HG03354 (cell line): ENCODE results near the gene CCDC175.

Experiments
- ATAC-seq: cut with Tn5 transposase; IDR thresholded peaks from one replicate; pipeline ENCODE4 v1.9.1; 2021; ENCODE audit warnings: mild to moderate bottlenecking; ENCODE audit not compliant: unreplicated experiment, poor library complexity, severe bottlenecking

Gene CCDC175

DNA sequence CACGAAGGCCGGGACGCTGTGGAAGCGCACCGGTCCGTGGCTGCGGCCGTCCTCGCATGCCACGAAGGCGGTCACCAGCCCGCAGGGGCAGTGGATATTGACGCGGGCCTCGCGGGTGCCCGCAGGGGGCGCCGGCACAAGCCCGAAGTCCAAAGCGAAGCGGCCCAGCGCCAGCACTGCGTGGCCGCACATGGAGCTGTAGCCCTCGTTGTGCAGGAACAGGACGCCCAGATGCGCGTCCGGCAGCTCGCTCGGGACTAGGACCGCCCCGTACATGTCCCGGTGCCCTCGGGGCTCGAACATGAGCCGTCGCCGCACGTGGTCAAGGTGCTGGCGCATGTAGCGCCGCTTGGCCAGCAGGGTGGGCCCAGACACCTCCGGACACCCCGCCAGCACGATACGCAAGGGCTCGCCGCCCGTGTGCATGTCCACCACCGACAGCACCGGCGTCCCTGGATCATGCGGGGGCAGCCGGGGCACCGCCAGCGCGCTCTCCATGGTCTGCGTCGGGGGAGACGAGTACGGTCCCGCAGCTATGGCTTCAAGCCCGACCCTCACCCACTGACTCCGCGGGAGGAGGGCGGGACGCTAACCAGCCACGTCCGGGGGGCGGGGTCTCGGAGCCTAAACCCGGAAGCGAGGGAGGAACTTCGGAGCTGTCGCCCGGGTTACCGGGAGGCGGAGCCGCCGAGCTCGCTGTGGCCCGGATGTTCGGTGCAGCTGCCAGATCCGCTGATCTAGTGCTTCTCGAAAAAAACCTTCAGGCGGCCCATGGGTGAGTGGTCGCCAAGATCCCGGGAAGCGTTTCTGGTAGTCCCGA, 92.6 kb downstream of the CCDC175 start, which contains the start of the genes JKAMP and L3HYPDH:
Gene JKAMP (plus strand): TSS at position 699 of the 820 bp plus-strand sequence. CDS start 73 bp downstream, at position 772.
Gene L3HYPDH (minus strand): TSS at position 590 of the 820 bp plus-strand sequence. CDS start 92 bp downstream, at position 498.
- peak; percentile 89 for ATAC-seq

DNA sequence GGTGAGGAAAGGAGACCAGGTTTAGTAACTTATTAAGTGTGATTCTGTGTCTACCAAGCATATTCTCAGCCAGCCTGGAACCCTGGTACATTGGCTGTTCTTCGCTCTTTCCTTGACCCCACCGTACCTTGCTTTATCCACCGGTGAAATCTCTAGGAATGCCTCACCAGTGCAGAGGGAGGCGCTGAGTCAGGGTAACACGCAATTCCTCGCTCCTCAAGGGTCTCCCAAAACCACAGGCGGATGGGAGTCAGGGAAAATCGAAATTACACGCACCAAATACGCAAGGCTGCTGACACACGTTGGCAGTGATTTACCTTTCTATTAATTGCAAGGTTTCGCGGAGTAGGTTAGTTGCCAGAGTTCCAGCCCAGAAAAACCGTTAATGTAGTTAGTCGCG, 93.2 kb downstream of the CCDC175 start:
- no peak for ATAC-seq

DNA sequence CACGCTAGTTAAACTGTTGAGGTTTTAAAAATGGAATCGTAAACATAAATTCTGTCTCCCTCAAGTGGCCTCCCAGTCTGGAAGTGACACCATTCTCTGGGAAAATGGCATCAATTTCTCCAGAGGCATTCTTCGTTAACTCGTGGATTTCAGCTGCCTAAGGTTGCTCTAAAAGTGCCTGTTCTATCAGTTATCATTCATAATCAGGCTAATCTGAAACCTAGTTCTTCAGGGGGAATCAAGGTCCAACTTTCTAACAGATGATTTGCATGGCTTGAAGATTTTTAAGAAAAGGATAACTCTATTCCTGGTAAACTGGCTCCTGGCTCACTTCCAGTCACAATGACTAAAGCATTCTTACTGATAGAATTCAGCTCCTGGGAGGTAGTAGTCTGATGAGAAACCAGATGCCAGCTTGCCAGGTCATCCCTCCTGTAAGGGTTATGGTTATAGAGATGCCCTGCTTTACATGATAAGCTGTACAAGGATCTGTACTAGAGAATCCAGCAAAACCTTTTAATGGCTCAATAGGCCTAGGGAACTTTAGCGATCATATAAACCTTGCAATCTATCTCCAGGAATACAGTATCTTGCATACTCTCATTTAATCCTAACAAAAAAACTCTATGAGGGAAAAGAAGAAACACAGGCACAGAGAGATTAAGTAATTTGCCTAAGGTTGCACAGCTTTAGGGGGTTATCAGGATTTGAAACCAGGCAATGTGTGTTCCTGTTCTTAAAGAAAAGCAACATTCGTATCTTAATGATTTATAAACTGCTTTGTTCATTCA, 93.9 kb downstream of the CCDC175 start:
- no peak for ATAC-seq

DNA sequence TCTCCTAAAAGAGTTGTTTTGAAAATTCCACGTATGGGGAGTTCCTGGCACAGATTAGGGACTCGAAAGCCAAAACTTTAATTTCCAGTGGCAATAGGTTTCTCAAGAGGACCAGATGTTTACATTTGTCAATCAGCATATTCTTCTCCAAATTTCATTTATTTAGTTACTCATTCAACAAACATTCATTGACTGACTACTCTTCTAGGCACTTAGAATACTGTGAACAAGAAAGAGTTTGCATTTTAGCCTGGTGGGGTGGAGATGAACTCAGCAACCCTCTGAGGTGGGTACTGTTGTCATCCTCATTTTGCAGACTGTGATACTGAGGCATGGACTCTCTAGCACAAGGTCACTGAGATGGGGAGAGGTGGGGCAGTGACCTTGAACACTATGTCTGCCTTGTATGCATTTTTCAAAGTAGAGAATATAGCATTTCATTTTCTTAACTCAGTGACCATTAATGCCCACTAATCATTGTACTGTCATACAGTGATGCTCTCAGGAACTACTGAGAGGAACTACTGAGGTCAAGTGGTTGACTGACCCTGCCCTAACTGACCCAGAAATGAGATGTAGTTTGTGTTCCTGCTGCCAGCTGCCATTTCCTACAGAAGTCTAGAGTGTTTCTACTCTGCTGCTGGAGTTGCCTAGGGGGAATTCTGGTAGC, 94.6 kb downstream of the CCDC175 start:
- no peak for ATAC-seq

DNA sequence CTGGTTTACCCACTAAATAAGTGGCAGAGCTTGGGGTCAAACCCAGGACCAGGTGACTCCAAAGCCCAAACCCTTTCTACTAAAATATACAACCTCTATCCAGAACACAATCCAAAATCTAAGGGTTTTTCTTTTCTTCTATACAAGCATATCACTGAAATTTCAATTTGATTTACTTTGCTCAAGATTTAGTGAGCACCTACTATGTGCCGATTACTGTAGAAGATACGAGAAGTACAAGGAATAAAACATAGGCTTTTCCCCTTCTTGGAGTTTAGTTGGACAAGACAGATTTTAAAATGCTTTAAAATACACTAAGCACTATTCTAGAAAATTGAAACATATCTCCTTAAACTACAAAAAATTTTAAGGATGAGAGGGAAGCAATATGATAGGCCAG, 95.2 kb downstream of the CCDC175 start:
- no peak for ATAC-seq

DNA sequence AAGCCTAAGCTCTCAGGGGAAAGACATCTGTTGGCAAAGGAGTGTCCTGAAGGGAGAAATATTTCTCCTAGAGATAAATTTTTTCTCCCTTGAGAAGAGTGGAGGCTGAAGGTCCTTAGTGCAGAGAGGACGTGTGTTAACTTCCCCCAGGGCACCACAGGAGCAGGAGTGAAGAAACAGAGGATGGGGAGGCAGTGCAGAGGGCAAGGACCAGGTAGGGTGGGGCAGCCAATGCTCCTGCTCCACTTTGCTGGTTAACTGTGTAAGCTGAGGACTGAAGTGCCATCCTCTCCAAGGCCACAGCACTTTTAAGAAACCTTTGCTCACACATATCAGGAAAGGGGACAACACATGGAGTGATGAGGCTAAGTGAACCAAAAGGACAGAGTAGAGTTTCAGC, 96.4 kb downstream of the CCDC175 start:
- no peak for ATAC-seq

DNA sequence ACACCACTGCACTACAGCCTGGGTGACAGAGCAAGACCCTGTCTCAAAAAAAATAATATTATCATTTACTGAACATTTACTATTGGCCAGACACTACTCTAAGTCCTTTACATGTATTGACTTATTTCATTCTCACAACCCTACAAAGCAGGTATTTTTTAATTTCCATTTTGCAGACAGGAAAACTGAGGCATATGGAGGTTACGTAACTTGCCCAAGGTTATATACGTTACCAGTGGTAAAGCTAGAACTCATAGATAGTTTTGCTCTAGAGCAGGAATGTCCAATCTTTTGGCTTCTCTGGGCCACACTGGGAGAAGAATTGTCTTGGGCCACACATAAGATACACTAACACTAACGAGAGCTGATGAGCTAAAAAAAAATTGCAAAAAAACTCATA, 98.1 kb downstream of the CCDC175 start:
- no peak for ATAC-seq

DNA sequence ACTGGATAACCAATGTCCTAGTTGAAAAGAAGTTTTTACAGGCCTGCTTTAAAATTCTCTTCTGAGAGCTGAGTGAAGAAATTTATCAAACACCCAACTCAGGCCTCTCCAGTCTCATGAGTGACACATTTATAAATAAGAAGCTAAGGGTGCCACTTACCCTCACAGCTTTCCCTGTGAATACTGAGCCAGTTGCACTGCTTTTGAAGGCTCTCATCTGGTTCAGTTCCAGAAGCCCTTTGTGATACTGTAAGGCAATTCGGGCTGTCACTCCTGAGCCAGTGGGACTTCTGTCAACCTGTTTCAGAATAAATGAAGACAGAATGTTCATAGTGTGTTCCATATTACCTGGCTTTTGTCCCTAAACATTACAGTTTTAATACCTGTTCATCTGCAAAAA, 100.9 kb downstream of the CCDC175 start:
- no peak for ATAC-seq

DNA sequence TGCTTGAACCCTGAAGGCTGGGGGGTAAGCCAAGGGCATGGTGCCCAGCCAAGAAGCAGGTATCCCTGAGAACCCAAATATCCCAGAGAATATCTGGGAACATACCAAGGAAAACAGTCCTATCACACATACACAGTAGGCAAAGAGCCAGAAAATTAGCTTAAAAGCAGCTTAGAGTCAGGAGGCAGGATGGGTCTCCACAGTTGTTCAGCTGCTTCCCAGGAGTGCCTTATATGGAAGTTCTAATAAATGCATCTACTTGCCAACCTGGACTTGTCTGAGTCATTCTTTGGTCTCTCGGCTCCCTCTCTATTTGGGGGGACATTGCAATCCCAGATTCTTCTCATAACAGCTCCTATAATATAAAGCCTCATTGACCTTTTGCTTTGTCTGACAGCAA, 102.4 kb downstream of the CCDC175 start:
- no peak for ATAC-seq

DNA sequence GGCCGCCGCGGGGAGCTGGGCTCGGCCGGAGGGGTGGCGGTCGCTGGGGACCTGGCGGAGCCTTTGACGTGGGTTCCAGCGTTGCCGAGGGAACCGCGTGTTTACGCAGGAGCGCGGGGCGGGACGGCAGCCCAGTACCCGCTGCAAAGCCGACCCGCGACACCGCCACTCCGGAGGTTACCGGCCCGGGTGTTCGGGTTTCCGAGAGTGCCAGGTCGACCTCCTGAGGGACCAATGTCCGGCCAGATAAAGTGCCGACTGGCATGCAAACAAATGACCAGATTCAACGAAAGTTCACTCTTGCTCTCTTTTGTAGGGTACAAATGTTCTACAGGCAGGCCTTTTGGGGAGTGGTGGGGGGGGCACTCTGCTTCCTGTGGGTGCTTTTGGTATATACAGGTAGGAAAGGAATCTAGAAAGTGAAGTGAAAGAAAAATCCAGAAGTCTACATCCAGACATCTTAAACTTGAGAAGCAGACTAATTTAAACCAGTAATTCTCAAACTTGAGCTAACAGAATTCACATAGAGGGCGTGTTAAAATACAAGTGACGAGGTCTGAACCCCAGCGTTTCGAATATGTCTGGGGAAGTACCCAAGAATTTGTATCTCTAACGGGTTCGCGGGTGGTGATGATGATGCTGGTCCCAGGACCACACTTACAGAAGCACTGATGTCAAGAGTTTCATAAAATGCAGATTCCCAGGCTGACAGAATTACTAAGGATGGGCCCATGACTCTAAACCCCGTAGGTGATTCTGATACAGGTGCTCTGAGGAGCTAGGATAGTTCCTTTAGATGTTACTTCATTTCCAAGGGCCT, 111.1 kb downstream of the CCDC175 start, which contains the start of gene GPR135:
Gene GPR135 (minus strand): TSS at position 65 of the 820 bp plus-strand sequence. CDS start 154 bp downstream, outside the sequence.
- ATAC-seq, result peak; percentile 48

DNA sequence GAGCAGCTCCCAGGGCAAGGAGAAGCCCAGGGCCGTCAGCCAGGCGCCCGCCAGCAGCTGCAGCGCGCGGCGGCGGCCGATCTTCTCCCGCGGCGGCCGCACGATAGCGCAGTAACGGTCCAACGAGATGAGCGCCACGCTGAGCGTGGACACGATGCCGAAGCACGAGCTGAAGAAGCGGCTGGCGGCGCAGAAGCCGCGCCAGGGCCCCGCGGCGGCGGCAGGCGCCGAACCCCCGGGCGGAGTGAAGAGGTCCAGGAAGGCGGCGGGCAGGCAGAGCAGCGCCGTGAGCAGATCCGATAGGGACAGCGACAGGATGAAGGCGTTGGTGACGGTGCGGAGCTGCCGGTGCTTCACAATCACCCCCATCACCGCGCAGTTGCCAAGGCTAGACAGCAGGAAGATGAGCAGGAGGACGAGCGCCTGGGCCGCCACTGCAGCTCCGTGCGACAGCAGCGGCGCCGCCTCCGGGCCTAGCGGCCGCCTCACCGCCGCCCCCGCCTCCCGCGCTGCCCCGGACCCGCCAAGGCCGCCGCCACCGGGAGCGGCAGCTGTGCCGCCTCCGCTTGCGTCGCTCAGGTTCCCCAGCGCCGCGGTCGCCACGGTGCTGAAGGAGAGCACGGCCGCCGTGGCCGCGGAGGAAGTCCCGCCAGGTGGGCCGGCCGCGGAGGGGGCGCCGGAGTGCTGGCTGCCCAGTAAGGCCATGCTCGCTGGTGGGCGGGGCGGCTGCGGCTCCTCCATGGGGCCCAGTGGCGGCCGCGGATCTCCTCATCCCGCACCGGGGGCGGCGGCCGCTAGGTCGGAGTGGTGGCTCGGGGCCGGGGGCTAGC, 111.9 kb downstream of the CCDC175 start:
- peak; percentile 72 for ATAC-seq

DNA sequence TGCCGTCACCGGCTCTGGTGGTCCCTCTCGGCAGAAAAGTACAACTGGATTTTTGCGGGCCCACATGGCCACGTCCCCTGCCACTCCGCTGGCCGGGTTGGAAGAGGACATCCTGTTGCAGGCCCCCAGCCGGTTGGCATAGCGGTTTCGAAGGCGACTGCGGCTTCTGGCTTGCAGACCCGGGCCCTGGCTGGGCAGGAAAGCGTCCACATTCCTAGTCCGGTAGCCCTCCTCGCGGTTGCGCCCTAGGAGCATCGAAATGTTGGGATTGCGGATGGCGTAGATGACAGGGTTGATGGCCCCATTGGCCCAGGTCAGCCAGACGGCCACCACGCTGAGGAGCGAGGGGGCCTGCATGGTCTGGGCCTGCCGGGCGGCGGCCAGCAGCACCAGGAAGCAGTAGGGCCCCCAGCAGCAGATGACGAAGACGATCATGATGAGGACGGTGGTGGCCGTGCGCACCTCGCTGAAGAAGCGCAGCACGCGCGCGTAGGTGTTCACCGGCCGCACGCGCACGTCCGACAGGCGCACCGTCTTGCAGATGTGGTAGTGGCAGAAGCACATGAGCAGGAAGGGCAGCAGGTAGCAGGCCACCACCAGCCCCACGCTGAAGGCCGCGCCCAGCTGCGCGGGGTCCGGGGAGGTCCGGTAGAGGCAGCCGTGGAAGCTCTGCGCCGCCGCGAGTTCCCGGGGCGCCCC, 112.7 kb downstream of the CCDC175 start:
- peak; percentile 27 for ATAC-seq

DNA sequence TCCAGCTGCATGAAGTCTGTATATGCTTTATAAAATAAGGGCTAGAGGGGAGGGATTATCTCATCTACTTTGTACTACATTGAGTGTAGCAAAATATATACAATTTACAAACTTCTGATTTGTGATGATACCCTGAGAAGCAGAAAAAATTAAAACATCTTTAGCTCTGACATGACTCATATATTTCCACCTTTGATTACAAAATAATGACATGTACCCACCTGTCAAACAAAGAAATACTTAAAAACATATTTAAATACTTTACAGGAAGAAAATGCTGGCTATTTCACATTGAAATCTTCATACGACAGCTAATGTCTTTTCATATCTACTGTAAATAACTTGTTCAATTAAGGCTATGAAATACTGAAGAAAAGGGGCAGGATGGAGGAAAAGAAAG, 114.7 kb downstream of the CCDC175 start:
- ATAC-seq, result no peak

DNA sequence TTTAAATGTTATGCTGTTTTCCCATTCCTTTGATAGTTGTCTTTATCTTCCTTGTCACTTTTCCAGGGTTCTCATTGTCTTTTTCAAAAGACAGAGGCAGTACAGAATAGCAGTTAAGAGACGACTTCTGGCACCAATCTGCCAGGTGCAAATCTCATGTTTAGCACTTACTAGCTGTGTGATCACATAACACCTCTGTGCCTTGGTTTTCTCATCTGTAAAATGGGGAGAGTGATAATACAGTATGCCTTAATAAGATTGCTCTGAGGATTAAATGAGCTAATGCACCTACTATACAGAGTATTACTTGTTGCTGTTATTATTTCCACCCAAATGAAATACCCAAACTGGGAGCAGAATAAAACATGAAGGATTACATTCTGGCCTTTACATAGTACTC, 116.2 kb downstream of the CCDC175 start:
- no peak for ATAC-seq

DNA sequence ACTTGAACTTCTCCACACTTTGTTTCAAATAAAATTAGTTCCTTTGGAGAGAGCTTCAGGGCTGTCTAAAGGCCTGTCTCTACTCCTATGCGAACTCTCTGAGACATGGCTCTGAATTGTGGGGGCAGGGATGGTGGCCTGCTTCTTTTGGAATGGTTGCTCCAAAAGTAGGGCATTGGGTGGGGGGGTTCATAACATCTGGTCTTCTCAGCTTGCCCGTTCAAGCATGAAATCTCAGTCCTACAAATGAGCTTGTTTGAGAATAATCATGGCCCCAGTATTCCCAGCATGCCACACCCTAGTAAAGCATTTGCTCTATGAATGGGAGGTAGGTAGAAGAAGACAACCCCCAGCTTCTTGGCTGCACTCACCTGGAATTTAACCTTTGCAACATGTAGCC, 118.1 kb downstream of the CCDC175 start:
- ATAC-seq, result no peak

DNA sequence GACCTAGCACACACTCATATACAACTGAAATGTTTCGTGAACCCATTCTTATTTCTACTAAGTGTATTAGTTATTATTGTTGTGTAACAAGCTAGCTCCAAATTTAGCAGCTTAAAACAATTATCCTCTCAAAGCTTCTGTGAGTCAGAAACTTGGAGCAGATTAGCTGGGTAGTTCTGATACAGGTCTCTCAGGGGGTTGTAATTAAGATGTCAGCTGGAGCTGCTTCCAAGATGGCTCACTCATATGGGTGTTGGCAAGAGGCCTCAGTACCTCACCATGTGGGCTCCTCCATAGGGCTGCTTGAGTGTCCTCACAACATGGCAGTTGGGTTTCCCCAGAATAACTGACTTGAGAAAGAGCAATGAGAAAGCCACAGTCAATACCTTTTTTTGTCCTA, 121.2 kb downstream of the CCDC175 start:
- no peak for ATAC-seq
